H1 (cell line): Measurements from ENCODE around the gene KIAA0513. TPM values are rescaled to one million over a fixed set of nuclear protein-coding genes. Genes with fewer than 3 reads are reported as not detected.
A peak's percentile ranks its signal among the peaks of the same experiment; 100 is the strongest.

Experiments used
- CBX8 ChIP-seq: fragments of 300-800, 300-1000 bp; sonication (generic); IDR thresholded peaks from 2 replicates; pipeline ENCODE4 v1.7.1; 2016; ENCODE audit warnings: low read depth, low read length, borderline replicate concordance
- CHD1 ChIP-seq: IDR thresholded peaks from 2 replicates; pipeline ENCODE4 v1.6.1; 2012; ENCODE audit warnings: low read depth, low read length, improper control_type of control experiment
- CHD2 ChIP-seq: IDR thresholded peaks from 2 replicates; pipeline ENCODE4 v1.6.1; 2012; ENCODE audit warnings: low read length, improper control_type of control experiment
- EP300 ChIP-seq, 2 experiments: IDR thresholded peaks; 1 replicate in 1 of 2; 2 replicates in 1 of 2; pipeline ENCODE4 v1.6.1; 2011 to 2012; ENCODE audit warnings: low read depth in 2 of 2, low read length in 2 of 2, mild to moderate bottlenecking in 2 of 2, borderline replicate concordance in 1 of 2, inconsistent platforms in 1 of 2, moderate library complexity in 1 of 2
- POU5F1 ChIP-seq: IDR thresholded peaks from 2 replicates; pipeline ENCODE4 v1.6.1; 2011; ENCODE audit warnings: low read depth, mild to moderate bottlenecking, low read length, moderate library complexity
- RFX5 ChIP-seq: IDR thresholded peaks from 2 replicates; pipeline ENCODE4 v1.6.1; 2011; ENCODE audit warnings: low read depth, low read length, improper control_type of control experiment, borderline replicate concordance
- SRF ChIP-seq: IDR thresholded peaks from 2 replicates; pipeline ENCODE4 v1.6.1; 2011; ENCODE audit warnings: mild to moderate bottlenecking, low read depth, low read length, moderate library complexity
- TCF12 ChIP-seq: IDR thresholded peaks from 2 replicates; pipeline ENCODE4 v1.6.1; 2011; ENCODE audit warnings: low read depth, mild to moderate bottlenecking, low read length
- polyA plus RNA-seq, 7 experiments: library from polyadenylated mRNA; depleted of rRNA in 3 of 7; stranded (reverse) in 5 of 7; unstranded in 2 of 7; fragments of >200 nt in 5 of 7; fragments of 200-250 nt in 2 of 7; gene quantifications; 1 replicate in 5 of 7; 2 replicates in 1 of 7; 4 replicates in 1 of 7; pipeline versions ENCODE4 v1.2.1 to v1.2.3, GENCODE V29; 2011 to 2013; ENCODE audit warnings: missing spikeins in 2 of 7, mixed read lengths in 2 of 7
- total RNA-seq: library from RNA; stranded (reverse); fragmentation: NEBNext Ultra II Directional; extraction: Animal tissue kit (Norgen Biotek cat#: 25700); gene quantifications from 2 replicates; pipeline ENCODE4 v1.2.1, GENCODE V29; 2021
- TF ChIP-seq, protein P1 (sequence below): fragments of 300-600 bp; sonication (generic); IDR thresholded peaks from 2 replicates; pipeline ENCODE4 v1.7.1; 2012; ENCODE audit warnings: low read length, moderate library complexity, mild to moderate bottlenecking, inconsistent platforms; ENCODE audit not compliant: insufficient replicate concordance
- TF ChIP-seq, protein P2 (sequence below): IDR thresholded peaks from 2 replicates; pipeline ENCODE4 v1.6.1; 2012; ENCODE audit warnings: inconsistent platforms

The KIAA0513 gene
- total and polyA plus RNA-seq, 2 of the 8 experiments (the other 6 are each of a cell fraction or from before 2014, with no cell fraction given), result 2.1 to 6.1 TPM

DNA sequence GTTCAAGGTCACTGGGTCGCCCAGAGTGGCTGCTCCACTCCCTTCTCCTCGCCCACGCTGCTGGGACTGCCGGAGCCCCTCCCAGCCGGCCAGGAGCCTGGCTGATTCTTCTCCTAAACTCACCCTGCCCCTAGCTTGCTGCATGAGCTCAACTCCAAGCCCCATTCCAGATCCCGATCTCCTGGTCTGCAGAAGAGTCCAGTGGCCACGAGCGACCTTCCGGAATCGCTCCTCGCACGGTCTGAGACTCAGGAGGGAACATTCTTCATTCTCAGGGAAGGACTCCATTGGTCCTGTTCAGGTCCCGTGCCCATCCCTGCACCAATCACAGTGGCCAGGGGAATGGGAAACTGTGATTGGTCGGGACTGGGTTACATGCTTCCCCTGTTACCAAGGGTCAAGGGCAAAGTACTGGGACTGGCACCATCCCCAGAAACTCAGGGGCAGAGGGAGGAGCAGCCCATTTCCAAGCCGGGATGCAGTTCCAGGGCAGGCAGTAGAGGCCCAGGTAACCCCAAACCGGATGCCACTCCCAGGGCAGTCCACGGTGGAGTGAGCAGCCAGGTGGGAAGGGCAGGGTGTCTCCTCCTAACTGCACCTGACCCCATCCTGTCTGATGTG is 109.2 kb downstream of the KIAA0513 start (continued):
- TF ChIP-seq, protein P1, sequence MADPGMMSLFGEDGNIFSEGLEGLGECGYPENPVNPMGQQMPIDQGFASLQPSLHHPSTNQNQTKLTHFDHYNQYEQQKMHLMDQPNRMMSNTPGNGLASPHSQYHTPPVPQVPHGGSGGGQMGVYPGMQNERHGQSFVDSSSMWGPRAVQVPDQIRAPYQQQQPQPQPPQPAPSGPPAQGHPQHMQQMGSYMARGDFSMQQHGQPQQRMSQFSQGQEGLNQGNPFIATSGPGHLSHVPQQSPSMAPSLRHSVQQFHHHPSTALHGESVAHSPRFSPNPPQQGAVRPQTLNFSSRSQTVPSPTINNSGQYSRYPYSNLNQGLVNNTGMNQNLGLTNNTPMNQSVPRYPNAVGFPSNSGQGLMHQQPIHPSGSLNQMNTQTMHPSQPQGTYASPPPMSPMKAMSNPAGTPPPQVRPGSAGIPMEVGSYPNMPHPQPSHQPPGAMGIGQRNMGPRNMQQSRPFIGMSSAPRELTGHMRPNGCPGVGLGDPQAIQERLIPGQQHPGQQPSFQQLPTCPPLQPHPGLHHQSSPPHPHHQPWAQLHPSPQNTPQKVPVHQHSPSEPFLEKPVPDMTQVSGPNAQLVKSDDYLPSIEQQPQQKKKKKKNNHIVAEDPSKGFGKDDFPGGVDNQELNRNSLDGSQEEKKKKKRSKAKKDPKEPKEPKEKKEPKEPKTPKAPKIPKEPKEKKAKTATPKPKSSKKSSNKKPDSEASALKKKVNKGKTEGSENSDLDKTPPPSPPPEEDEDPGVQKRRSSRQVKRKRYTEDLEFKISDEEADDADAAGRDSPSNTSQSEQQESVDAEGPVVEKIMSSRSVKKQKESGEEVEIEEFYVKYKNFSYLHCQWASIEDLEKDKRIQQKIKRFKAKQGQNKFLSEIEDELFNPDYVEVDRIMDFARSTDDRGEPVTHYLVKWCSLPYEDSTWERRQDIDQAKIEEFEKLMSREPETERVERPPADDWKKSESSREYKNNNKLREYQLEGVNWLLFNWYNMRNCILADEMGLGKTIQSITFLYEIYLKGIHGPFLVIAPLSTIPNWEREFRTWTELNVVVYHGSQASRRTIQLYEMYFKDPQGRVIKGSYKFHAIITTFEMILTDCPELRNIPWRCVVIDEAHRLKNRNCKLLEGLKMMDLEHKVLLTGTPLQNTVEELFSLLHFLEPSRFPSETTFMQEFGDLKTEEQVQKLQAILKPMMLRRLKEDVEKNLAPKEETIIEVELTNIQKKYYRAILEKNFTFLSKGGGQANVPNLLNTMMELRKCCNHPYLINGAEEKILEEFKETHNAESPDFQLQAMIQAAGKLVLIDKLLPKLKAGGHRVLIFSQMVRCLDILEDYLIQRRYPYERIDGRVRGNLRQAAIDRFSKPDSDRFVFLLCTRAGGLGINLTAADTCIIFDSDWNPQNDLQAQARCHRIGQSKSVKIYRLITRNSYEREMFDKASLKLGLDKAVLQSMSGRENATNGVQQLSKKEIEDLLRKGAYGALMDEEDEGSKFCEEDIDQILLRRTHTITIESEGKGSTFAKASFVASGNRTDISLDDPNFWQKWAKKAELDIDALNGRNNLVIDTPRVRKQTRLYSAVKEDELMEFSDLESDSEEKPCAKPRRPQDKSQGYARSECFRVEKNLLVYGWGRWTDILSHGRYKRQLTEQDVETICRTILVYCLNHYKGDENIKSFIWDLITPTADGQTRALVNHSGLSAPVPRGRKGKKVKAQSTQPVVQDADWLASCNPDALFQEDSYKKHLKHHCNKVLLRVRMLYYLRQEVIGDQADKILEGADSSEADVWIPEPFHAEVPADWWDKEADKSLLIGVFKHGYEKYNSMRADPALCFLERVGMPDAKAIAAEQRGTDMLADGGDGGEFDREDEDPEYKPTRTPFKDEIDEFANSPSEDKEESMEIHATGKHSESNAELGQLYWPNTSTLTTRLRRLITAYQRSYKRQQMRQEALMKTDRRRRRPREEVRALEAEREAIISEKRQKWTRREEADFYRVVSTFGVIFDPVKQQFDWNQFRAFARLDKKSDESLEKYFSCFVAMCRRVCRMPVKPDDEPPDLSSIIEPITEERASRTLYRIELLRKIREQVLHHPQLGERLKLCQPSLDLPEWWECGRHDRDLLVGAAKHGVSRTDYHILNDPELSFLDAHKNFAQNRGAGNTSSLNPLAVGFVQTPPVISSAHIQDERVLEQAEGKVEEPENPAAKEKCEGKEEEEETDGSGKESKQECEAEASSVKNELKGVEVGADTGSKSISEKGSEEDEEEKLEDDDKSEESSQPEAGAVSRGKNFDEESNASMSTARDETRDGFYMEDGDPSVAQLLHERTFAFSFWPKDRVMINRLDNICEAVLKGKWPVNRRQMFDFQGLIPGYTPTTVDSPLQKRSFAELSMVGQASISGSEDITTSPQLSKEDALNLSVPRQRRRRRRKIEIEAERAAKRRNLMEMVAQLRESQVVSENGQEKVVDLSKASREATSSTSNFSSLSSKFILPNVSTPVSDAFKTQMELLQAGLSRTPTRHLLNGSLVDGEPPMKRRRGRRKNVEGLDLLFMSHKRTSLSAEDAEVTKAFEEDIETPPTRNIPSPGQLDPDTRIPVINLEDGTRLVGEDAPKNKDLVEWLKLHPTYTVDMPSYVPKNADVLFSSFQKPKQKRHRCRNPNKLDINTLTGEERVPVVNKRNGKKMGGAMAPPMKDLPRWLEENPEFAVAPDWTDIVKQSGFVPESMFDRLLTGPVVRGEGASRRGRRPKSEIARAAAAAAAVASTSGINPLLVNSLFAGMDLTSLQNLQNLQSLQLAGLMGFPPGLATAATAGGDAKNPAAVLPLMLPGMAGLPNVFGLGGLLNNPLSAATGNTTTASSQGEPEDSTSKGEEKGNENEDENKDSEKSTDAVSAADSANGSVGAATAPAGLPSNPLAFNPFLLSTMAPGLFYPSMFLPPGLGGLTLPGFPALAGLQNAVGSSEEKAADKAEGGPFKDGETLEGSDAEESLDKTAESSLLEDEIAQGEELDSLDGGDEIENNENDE, result no peak
- TF ChIP-seq CHD2 (0 out of 2 replicates have a peak, but pooled peaks have one; percentile 32), CBX8 (no peak), EP300 (IDR thresholded peaks at IDR 0.05; ENCODE audit: borderline replicate concordance in 1 of 2, low read depth in 2 of 2, low read length in 2 of 2) (no peak), SRF (no peak), CHD1 (no peak), POU5F1 (no peak), TCF12 (no peak), RFX5 (peak; percentile 79; the same call in 1 of the 2 replicates)
- TF ChIP-seq, protein P2, sequence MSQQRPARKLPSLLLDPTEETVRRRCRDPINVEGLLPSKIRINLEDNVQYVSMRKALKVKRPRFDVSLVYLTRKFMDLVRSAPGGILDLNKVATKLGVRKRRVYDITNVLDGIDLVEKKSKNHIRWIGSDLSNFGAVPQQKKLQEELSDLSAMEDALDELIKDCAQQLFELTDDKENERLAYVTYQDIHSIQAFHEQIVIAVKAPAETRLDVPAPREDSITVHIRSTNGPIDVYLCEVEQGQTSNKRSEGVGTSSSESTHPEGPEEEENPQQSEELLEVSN, result peak; percentile 58; the same call in 1 of the 2 replicates
